GM10266 (cell line): ENCODE results near the gene MTREX.

Experiments used
- DNase-seq: peaks from one replicate; pipeline ENCODE4 v3.0.0; 2012; ENCODE audit errors: extremely low spot score
- CTCF ChIP-seq: IDR thresholded peaks from 2 replicates; pipeline ENCODE4 v1.5.1; 2012; ENCODE audit warnings: mild to moderate bottlenecking, low read depth; ENCODE audit not compliant: control insufficient read depth, insufficient read depth; ENCODE audit errors: missing control alignments

MTREX gene

GRCh38 chr5:55294935-55295334 lies 12.9 kb upstream of the MTREX start:
- TF ChIP-seq CTCF = no peak
- no peak for DNase-seq

GRCh38 chr5:55300890-55301289 lies 6.9 kb upstream of the MTREX start:
- TF ChIP-seq CTCF = no peak
- DNase-seq = no peak

- no peak for TF ChIP-seq CTCF
- DNase-seq = no peak
Measured at GRCh38 chr5:55303238-55303690, 4.5 kb upstream of the MTREX start.

- no peak for DNase-seq
- TF ChIP-seq CTCF = no peak
Measured at GRCh38 chr5:55304584-55304983, 3.2 kb upstream of the MTREX start.

GRCh38 chr5:55305345-55305744 lies 2.4 kb upstream of the MTREX start:
- no peak for TF ChIP-seq CTCF
- no peak for DNase-seq

GRCh38 chr5:55306641-55307382 lies 977 bp upstream of the MTREX start:
- DNase-seq = no peak
- no peak for TF ChIP-seq CTCF

GRCh38 chr5:55308254-55308836 lies 556 bp downstream of the MTREX start:
- TF ChIP-seq CTCF = peak; percentile 2

More at GRCh38 chr5:55308254-55308836, 556 bp downstream of the MTREX start:
- no peak for DNase-seq
